Type B pancreatic cell (in vitro differentiated cells): Measurements from ENCODE around the gene PHYKPL. TPM values are rescaled to one million over a fixed set of nuclear protein-coding genes. Genes with fewer than 3 reads are reported as not detected.
A peak's percentile ranks its signal among the peaks of the same experiment; 100 is the strongest.
"Not testable (repeated sequence)": the region's sequence is repeated elsewhere in the genome, so short reads cannot be mapped to it uniquely, and the experiment has no call there.

Experiments used
- DNase-seq: peaks from one replicate; pipeline ENCODE4 v3.0.0; 2021; ENCODE audit warnings: mixed read lengths; ENCODE audit not compliant: unreplicated experiment; ENCODE audit errors: extremely low spot score
- H3K27ac Mint-ChIP-seq: 2 replicates; pipeline ENCODE4 v1.8.0; 2021; ENCODE audit warnings: mild to moderate bottlenecking, mixed read lengths
- H3K27me3 Mint-ChIP-seq: 2 replicates; pipeline ENCODE4 v1.8.0; 2021; ENCODE audit warnings: mixed read lengths
- H3K36me3 Mint-ChIP-seq: 2 replicates; pipeline ENCODE4 v1.8.0; 2021; ENCODE audit warnings: mixed read lengths
- H3K4me1 Mint-ChIP-seq: one replicate; pipeline ENCODE4 v1.8.0; 2021; ENCODE audit warnings: mixed read lengths; ENCODE audit not compliant: unreplicated experiment
- H3K4me3 Mint-ChIP-seq: 2 replicates; pipeline ENCODE4 v1.8.0; 2021; ENCODE audit warnings: mild to moderate bottlenecking, mixed read lengths
- H3K9me3 Mint-ChIP-seq: 2 replicates; pipeline ENCODE4 v1.8.0; 2021; ENCODE audit warnings: mixed read lengths
- total RNA-seq: library from RNA; stranded (reverse); gene quantifications from 2 replicates; pipeline ENCODE4 v1.2.1, GENCODE V29; 2021; ENCODE audit warnings: low replicate concordance
- TF ChIP-seq, protein P1 (sequence below): fragments of 200-600 bp; sonication (generic); conservative IDR thresholded peaks from 2 replicates; pipeline ENCODE4 v1.5.0; 2021; ENCODE audit warnings: antibody characterized with exemption, mild to moderate bottlenecking

Gene PHYKPL
- total RNA-seq, 1 donor from 2014 or later = 76.2 TPM

DNA sequence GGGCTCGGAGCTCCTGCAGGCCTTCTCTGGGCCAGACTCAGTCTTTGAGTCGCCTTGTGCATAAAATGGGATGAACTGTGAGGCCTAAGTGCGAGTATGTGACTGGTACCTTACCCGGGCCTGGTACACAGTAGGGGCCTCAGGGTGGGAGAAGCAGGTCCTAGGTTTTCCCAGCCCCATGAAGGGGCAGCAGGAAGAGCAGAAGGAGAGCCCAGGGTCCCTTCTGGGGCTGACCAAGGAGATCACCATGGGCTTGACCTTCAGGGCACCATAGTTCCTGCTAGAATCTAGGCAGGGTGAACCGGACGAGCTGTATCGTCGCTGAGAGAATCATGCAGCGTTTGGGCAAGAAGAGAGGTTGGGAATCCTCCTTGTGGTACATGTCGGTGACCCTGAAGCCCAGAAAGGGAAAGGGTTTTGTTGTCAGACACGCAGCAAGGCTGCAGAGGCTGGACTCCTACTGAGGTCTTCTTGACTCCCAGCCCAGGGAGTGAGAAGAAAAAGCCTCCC is 373 bp upstream of the PHYKPL start:
- DNase-seq = no peak
- H3K27me3 Mint-ChIP-seq = no peaks in the 10 kb centered on the region
- peak overlapping the region; percentile 79 for H3K4me3 Mint-ChIP-seq
- no peaks in the 10 kb centered on the region for H3K9me3 Mint-ChIP-seq
- peaks cover 22% of the 10 kb centered on the region for H3K4me1 Mint-ChIP-seq
- peaks cover 22% of the 10 kb centered on the region for H3K36me3 Mint-ChIP-seq
- peak overlapping the region; percentile 61 for H3K27ac Mint-ChIP-seq
- TF ChIP-seq, protein P1, sequence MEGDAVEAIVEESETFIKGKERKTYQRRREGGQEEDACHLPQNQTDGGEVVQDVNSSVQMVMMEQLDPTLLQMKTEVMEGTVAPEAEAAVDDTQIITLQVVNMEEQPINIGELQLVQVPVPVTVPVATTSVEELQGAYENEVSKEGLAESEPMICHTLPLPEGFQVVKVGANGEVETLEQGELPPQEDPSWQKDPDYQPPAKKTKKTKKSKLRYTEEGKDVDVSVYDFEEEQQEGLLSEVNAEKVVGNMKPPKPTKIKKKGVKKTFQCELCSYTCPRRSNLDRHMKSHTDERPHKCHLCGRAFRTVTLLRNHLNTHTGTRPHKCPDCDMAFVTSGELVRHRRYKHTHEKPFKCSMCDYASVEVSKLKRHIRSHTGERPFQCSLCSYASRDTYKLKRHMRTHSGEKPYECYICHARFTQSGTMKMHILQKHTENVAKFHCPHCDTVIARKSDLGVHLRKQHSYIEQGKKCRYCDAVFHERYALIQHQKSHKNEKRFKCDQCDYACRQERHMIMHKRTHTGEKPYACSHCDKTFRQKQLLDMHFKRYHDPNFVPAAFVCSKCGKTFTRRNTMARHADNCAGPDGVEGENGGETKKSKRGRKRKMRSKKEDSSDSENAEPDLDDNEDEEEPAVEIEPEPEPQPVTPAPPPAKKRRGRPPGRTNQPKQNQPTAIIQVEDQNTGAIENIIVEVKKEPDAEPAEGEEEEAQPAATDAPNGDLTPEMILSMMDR = no peak

DNA sequence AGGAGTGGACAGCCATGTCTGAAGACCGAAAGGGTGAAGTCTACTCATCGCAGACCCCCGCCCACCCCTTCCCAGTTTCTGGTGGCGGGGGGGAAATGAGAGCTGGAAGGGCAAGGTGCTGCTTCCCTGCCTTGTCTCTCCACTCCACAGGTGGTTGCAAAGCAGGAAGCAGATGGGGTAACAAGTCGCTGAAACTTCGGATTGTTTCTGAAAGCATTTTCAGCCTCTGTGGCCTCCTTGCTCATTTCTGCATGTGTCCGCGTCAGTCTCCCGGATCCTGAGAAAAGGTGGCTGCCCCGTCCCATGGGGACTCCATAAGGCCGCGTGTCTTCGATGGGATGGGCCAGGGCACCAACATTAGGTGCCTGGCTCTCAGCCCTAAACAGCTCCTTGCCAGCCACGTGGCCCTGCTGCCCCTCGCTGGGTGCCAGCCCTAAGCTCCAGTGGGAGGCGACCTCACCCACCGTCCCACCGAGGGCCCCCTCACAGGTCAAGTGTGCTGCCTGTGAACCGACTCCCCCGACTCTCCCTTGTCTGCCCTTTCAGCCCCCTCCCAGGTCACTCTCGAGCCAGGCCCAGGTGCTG is 971 bp downstream of the PHYKPL start:
- H3K4me3 Mint-ChIP-seq = peak overlapping the region; percentile 87
- peak overlapping the region; percentile 75 for H3K27ac Mint-ChIP-seq
- peaks cover 8% of the 10 kb centered on the region for H3K9me3 Mint-ChIP-seq
- H3K27me3 Mint-ChIP-seq = no peaks in the 10 kb centered on the region
- peaks cover 35% of the 10 kb centered on the region for H3K36me3 Mint-ChIP-seq
- peaks cover 21% of the 10 kb centered on the region for H3K4me1 Mint-ChIP-seq
- DNase-seq = no peak
- TF ChIP-seq, protein P1 = no peak

DNA sequence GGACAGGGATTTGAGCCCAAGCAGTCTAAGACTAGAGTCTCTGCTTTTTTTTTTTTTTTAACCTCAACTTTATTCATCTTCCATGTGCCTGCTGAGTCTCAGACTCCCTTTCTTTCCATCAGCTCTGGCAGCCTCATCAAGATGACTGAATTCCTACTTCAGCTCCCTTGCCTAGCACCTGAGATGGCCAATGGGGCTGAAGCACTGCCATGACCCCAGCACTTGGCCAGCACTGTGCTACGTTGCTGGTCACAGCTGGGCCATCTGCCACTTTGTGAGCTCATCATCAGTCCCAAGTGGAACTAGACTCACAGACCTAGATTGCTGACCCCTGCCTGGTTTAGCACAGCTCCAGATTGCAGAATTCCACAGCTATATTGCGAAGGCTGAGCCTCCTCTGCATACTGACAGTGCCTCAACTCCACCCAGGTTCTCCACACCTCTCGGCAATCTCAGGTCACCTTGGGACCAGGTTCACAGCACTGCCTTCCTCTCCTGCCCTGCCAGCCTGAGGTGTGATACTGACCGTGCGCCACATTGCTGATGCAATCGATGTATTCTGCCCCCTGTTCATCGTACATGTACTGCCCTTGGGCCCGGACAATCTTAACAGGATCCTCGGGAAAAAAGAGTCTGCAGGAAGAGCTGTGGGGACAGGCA is 1.6 kb downstream of the PHYKPL start:
- Mint-ChIP-seq H3K36me3 (peaks cover 39% of the 10 kb centered on the region), H3K9me3 (peaks cover 8% of the 10 kb centered on the region), H3K4me1 (peaks cover 17% of the 10 kb centered on the region), H3K4me3 (peak overlapping the region; percentile 87), H3K27ac (peak overlapping the region; percentile 75), H3K27me3 (no peaks in the 10 kb centered on the region)
- TF ChIP-seq, protein P1 = no peak
- DNase-seq = no peak

GRCh38 chr5:178229861-178230260 is 2.7 kb downstream of the PHYKPL start:
- H3K27ac Mint-ChIP-seq = no peak overlapping the region
- H3K4me3 Mint-ChIP-seq = peak overlapping the region; percentile 77

DNA sequence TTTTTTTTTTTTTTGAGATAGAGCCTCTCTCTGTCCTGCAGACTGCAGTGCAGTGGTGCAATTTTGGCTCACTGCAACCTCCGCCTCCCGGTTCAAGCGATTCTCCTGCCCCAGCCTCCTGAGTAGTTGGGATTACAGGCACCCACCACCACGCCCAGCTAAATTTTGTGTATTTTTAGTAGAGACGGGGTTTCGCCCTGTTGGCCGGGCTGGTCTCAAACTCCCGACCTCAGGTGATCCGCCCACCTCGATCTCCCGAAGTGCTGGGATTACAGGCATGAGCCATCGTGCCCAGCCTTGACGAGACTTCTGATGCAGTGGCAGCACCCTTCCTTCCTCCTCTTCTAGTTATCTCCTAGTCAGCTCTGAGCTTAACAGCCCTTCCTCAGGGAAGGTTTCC is 3.5 kb downstream of the PHYKPL start:
- H3K4me1 Mint-ChIP-seq = peaks cover 16% of the 10 kb centered on the region
- not testable (repeated sequence) for H3K27ac Mint-ChIP-seq, H3K9me3 Mint-ChIP-seq, H3K4me3 Mint-ChIP-seq, H3K27me3 Mint-ChIP-seq, DNase-seq
- peaks cover 50% of the 10 kb centered on the region for H3K36me3 Mint-ChIP-seq

More at GRCh38 chr5:178229861-178230260, 2.7 kb downstream of the PHYKPL start:
- H3K27me3 Mint-ChIP-seq = no peaks in the 10 kb centered on the region
- peaks cover 8% of the 10 kb centered on the region for H3K9me3 Mint-ChIP-seq
- DNase-seq = no peak
- TF ChIP-seq, protein P1 = no peak
- peaks cover 48% of the 10 kb centered on the region for H3K36me3 Mint-ChIP-seq
- H3K4me1 Mint-ChIP-seq = peaks cover 15% of the 10 kb centered on the region

DNA sequence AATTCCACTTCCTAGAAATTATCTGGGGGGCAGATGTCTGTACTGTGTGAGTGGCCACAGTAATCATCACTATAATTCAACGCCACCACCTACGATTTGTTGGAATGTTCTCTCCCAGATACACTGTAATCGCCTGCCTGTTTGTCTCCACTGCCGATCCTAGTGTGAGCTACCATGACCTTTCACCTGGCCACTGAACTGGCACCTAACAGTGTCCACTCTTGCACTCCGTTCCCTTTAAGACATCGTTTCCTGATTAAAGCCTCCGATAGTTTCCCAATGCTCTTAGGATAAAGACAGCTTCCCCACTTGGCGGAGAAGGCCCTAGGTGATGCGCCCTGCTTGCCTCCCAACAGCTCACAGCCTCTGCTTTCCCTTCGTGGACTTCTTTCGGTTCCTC is 4.0 kb downstream of the PHYKPL start:
- Mint-ChIP-seq H3K36me3 (peaks cover 53% of the 10 kb centered on the region), H3K27me3 (no peaks in the 10 kb centered on the region), H3K4me3 (no peak overlapping the region), H3K9me3 (peaks cover 8% of the 10 kb centered on the region), H3K27ac (no peak overlapping the region), H3K4me1 (peaks cover 16% of the 10 kb centered on the region)
- DNase-seq = no peak
- TF ChIP-seq, protein P1 = no peak
